Upper lobe of left lung (tissue), 6 donors: ENCODE results near the gene TECTA. TPM values are rescaled to one million over a fixed set of nuclear protein-coding genes. Genes with fewer than 3 reads are reported as not detected.

Experiments used
- ATAC-seq, 2 donors: fragments of 200-7000 bp; cut with Tn5 transposase; one replicate each; pipeline ENCODE4 v1.9.1; 2022; ENCODE audit warnings: mild to moderate bottlenecking in 2 of 2, moderate library complexity in 2 of 2; ENCODE audit not compliant: low FRiP score in 2 of 2
- DNase-seq, 2 donors: peaks; one replicate each; pipeline ENCODE4 v3.0.0-alpha.2; 2019 to 2020
- H3K27ac ChIP-seq, 4 donors: fragments of 200-600 bp; sonication (generic); one replicate each; pipeline ENCODE4 v1.5.1; 2016 to 2019
- H3K27me3 ChIP-seq, 4 donors: fragments of 200-600 bp; sonication (generic); one replicate each; pipeline ENCODE4 v1.5.1; 2017 to 2019
- H3K36me3 ChIP-seq, 4 donors: fragments of 200-600 bp; sonication (generic); one replicate each; pipeline ENCODE4 v1.5.1; 2016 to 2019
- H3K4me1 ChIP-seq, 4 donors: fragments of 200-600 bp; sonication (generic); one replicate each; pipeline ENCODE4 v1.5.1; 2018 to 2019
- H3K4me3 ChIP-seq, 4 donors: fragments of 200-600 bp; sonication (generic); one replicate each; pipeline ENCODE4 v1.5.1; 2017 to 2019; ENCODE audit warnings: mild to moderate bottlenecking in 2 of 4, moderate library complexity in 1 of 4
- H3K9me3 ChIP-seq, 4 donors: fragments of 200-600 bp; sonication (generic); one replicate each; pipeline ENCODE4 v1.5.1; 2018 to 2019
- CTCF ChIP-seq, 6 experiments: fragments of 450-650 bp in 4 of 6; fragments of 200-600 bp in 2 of 6; sonication (generic) in 2 of 6; IDR thresholded peaks; one replicate each; pipeline ENCODE4 v1.5.1; 2016 to 2019; ENCODE audit warnings: antibody characterized with exemption in 6 of 6
- EP300 ChIP-seq, 4 donors: sonication (generic); formaldehyde crosslinking; IDR thresholded peaks; one replicate each; pipeline ENCODE4 v1.5.1; 2017; ENCODE audit warnings: antibody characterized with exemption in 4 of 4, control low read depth in 2 of 4
- POLR2A ChIP-seq, 4 donors: fragments of 450-650 bp; IDR thresholded peaks; one replicate each; pipeline ENCODE4 v1.5.1; 2016 to 2017; ENCODE audit warnings: antibody characterized with exemption in 4 of 4, mild to moderate bottlenecking in 2 of 4
- POLR2AphosphoS5 ChIP-seq, 2 donors: sonication (generic); formaldehyde crosslinking; IDR thresholded peaks; one replicate each; pipeline ENCODE4 v1.5.1; 2017; ENCODE audit warnings: antibody characterized with exemption in 2 of 2
- WGBS, 2 donors: methylation state at CpG; one replicate each; pipeline ENCODE4 v1.1.5; 2017 to 2018; 5-methylcytosine and 5-hydroxymethylcytosine counted together
- total RNA-seq, 6 donors: library from RNA; depleted of rRNA in 4 of 6; stranded (reverse); fragments of >200 nt in 4 of 6; gene quantifications; one replicate each; pipeline versions ENCODE4 v1.1.0 to v1.2.1, GENCODE V29; 2016 to 2021
- donor health status: DM: no; HTN: no; CAD: no; lungs with moderate emphysema.
- donor health status: DM: no; HTN: yes; CAD: no; lungs with severe emphysema.

Gene TECTA
- total RNA-seq, 6 donors from 2014 or later, result 0.89 to 4.7 (median 1.8) TPM

DNA sequence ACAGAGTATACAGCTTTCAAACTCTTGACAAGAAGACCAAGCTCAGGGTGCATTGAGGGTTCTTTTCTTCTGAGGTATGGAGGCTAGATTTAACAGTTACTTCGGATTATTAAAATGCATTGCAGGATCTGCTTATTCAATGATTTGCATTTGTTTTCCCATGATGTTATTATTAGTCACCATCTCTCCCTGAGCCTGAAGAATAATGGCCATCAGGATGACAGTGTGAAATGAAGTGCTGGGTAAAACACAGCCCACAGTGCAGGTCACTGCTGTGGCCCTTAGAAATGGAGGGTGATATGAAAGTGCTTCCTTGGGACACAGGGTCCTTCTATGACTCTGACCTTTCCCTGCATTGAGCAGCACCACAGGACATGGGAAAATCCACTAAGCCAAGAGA lies 40.0 kb downstream of the TECTA start:
- no peak for DNase-seq

DNA sequence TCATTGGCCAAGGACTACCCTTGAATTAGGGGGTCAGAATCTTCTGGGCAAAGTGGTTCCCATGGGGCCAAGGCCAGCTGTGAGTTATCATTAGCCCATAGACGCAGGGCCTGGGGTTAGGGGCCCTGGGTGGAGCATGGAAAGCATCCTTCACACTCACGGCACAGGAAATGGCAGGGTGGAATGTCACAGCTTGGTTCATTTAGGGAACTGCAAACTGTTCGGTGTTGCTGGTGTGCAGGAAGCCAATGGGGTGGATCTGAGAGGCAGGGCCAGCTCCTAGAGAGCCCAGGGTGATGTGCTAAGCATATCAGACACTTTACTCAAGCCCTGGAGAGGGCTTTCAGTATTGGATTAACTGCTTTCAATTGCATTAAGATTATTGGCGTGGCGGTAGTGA lies 42.9 kb downstream of the TECTA start:
- Histone ChIP-seq H3K36me3 (no peaks in the 10 kb centered on the region), H3K4me3 (no peak overlapping the region), H3K27ac (no peak overlapping the region), H3K9me3 (no peaks in the 10 kb centered on the region), H3K4me1 (no peaks in the 10 kb centered on the region), H3K27me3 (no peaks in the 10 kb centered on the region)
- WGBS, 2 donors, result 73 to 74% methylated on average over 4 to 5 of the region's 5 CpGs
- no peak for DNase-seq
- TF ChIP-seq EP300 (IDR thresholded peaks at IDR 0.05), result no peak
- TF ChIP-seq POLR2A (IDR thresholded peaks at IDR 0.05), result no peak
- no peak for TF ChIP-seq POLR2AphosphoS5 (IDR thresholded peaks at IDR 0.05)
- TF ChIP-seq CTCF (IDR thresholded peaks at IDR 0.05), result no peak
- no peak for ATAC-seq

More for the DNA sequence above, 40.0 kb downstream of the TECTA start:
- no peaks in the 10 kb centered on the region for H3K9me3 ChIP-seq
- no peak for ATAC-seq
- WGBS, 2 donors, result 78 to 79% methylated on average over 1 of the region's 1 CpG
- no peak overlapping the region for H3K27ac ChIP-seq
- no peak for TF ChIP-seq CTCF (IDR thresholded peaks at IDR 0.05)
- no peak for TF ChIP-seq POLR2AphosphoS5 (IDR thresholded peaks at IDR 0.05)
- no peak for TF ChIP-seq POLR2A (IDR thresholded peaks at IDR 0.05)
- TF ChIP-seq EP300 (IDR thresholded peaks at IDR 0.05), result no peak
- H3K4me3 ChIP-seq, result no peak overlapping the region
- no peaks in the 10 kb centered on the region for H3K27me3 ChIP-seq
- no peaks in the 10 kb centered on the region for H3K4me1 ChIP-seq
- no peaks in the 10 kb centered on the region for H3K36me3 ChIP-seq

DNA sequence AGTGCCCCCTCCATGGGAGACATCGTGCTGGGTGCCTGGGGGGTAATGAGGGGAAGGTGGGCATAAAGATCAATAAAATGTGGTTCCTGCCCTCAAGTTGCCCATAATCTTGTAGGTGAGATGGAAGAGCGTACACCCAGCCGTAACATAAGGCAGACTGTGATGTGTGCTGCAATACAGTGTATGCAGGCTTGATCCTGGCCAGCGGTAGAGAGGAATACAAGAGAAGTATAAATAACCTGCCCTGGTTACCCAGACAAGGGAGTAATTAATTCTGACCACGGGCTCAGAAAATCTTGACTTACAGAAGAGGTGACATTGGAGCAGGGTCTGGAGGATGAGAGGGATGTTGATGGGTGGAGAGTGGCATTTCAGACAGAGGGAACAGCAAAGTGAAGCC lies 43.7 kb downstream of the TECTA start:
- DNase-seq, result no peak
- WGBS, 2 donors, result 76 to 82% methylated on average over 5 of the region's 5 CpGs
- ATAC-seq, result no peak

DNA sequence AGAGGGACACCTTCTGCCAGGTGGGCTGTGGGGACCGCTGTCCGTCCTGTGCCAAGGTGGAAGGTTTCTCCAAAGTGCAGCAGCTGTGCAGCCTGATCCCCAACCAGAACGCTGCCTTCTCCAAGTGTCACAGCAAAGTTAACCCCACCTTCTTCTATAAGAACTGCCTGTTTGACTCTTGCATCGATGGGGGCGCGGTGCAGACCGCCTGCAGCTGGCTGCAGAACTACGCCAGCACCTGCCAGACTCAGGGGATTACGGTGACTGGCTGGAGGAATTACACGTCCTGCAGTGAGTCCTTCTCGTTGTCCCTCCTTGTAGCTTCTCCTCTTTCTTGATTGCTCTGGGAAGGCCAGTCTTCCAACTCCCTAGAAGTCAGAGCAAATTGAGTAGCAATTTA lies 44.8 kb downstream of the TECTA start:
- H3K27me3 ChIP-seq, result no peaks in the 10 kb centered on the region
- TF ChIP-seq POLR2AphosphoS5 (IDR thresholded peaks at IDR 0.05), result no peak
- TF ChIP-seq POLR2A (IDR thresholded peaks at IDR 0.05), result no peak
- no peak for TF ChIP-seq EP300 (IDR thresholded peaks at IDR 0.05)
- TF ChIP-seq CTCF (IDR thresholded peaks at IDR 0.05), result no peak
- H3K4me3 ChIP-seq, result no peak overlapping the region
- no peaks in the 10 kb centered on the region for H3K4me1 ChIP-seq
- no peak for ATAC-seq
- peak in 1 of 2 donors; percentile 57 for DNase-seq
- WGBS, 2 donors, result 89 to 97% methylated on average over 3 to 11 of the region's 11 CpGs
- no peak overlapping the region for H3K27ac ChIP-seq
- H3K9me3 ChIP-seq, result no peaks in the 10 kb centered on the region
- H3K36me3 ChIP-seq, result no peaks in the 10 kb centered on the region

More for the DNA sequence above, 43.7 kb downstream of the TECTA start:
- Histone ChIP-seq H3K36me3 (no peaks in the 10 kb centered on the region), H3K27me3 (no peaks in the 10 kb centered on the region), H3K27ac (no peak overlapping the region), H3K4me3 (no peak overlapping the region), H3K9me3 (no peaks in the 10 kb centered on the region), H3K4me1 (no peaks in the 10 kb centered on the region)
- TF ChIP-seq CTCF (IDR thresholded peaks at IDR 0.05) (no peak), POLR2AphosphoS5 (IDR thresholded peaks at IDR 0.05) (no peak)

- TF ChIP-seq POLR2AphosphoS5 (IDR thresholded peaks at IDR 0.05), result no peak
- no peak for TF ChIP-seq EP300 (IDR thresholded peaks at IDR 0.05)
- no peak for TF ChIP-seq CTCF (IDR thresholded peaks at IDR 0.05)
- TF ChIP-seq POLR2A (IDR thresholded peaks at IDR 0.05), result no peak
- 96 to 99% methylated on average over 2 of the region's 2 CpGs for WGBS, 2 donors
- H3K9me3 ChIP-seq, result no peaks in the 10 kb centered on the region
- no peaks in the 10 kb centered on the region for H3K27me3 ChIP-seq
- no peak overlapping the region for H3K4me3 ChIP-seq
- ATAC-seq (no peak), DNase-seq (no peak)
- H3K4me1 ChIP-seq, result no peaks in the 10 kb centered on the region
- no peak overlapping the region for H3K27ac ChIP-seq
- no peaks in the 10 kb centered on the region for H3K36me3 ChIP-seq
Measured at GRCh38 chr11:121149116-121149515, 48.1 kb downstream of the TECTA start.
